Measurements from ENCODE around the gene UBE2I.
A peak's percentile ranks its signal among the peaks of the same experiment; 100 is the strongest.

UBE2I gene

DNA sequence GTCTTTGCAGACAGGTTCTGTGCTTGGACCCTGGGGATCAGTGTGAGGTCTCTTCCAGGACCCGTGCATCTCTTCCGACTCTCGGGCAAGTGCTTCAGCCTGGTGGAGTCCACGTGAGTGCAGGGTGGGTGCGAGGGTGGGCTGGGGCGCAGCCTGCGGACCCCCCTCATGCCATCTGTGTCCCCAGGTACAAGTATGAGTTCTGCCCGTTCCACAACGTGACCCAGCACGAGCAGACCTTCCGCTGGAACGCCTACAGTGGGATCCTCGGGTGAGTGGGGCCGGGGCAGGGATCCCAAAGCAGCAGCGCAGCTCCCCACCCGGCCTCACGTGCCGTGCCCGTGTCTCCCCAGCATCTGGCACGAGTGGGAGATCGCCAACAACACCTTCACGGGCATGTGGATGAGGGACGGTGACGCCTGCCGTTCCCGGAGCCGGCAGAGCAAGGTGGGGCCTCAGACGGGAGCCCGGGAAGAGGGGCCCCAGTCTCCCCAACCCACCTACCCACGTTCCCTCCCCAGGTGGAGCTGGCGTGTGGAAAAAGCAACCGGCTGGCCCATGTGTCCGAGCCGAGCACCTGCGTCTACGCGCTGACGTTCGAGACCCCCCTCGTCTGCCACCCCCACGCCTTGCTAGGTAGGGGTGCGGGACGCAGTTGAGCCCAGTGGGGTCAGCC is 52.4 kb downstream of the UBE2I start:
- no peak overlapping the region for H3K4me3 ChIP-seq (ENCODE audit: low read depth, low read length)
- TF ChIP-seq, protein P1, sequence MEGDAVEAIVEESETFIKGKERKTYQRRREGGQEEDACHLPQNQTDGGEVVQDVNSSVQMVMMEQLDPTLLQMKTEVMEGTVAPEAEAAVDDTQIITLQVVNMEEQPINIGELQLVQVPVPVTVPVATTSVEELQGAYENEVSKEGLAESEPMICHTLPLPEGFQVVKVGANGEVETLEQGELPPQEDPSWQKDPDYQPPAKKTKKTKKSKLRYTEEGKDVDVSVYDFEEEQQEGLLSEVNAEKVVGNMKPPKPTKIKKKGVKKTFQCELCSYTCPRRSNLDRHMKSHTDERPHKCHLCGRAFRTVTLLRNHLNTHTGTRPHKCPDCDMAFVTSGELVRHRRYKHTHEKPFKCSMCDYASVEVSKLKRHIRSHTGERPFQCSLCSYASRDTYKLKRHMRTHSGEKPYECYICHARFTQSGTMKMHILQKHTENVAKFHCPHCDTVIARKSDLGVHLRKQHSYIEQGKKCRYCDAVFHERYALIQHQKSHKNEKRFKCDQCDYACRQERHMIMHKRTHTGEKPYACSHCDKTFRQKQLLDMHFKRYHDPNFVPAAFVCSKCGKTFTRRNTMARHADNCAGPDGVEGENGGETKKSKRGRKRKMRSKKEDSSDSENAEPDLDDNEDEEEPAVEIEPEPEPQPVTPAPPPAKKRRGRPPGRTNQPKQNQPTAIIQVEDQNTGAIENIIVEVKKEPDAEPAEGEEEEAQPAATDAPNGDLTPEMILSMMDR (IDR thresholded peaks at IDR 0.05; ENCODE audit: low read depth, low read length) = no peak
- DNase-seq (ENCODE audit: low read depth, low spot score) = no peak
- in situ Hi-C loops (cut with HindIII; ENCODE audit: low sequenced_read_pairs) = no loop called here

DNA sequence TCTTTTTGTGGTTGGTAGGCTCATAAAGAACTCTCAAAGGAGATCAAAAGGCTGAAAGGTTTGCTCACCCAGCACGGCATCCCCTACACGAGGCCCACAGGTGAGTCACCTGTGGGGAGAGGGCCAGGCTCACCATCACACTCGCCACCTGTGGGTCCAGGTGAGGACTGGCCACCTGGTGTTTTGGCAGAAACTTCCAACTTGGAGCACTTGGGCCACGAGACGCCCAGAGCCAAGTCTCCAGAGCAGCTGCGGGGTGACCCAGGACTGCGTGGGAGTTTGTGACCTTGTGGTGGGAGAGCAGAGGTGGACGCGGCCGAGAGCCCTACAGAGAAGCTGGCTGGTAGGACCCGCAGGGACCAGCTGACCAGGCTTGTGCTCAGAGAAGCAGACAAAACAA is 53.4 kb downstream of the UBE2I start:
- in situ Hi-C loops (cut with HindIII; ENCODE audit: low sequenced_read_pairs) = no loop called here
- no peak for DNase-seq (ENCODE audit: low read depth, low spot score)
- no peak overlapping the region for H3K4me3 ChIP-seq (ENCODE audit: low read depth, low read length)
- TF ChIP-seq, protein P1 (IDR thresholded peaks at IDR 0.05; ENCODE audit: low read depth, low read length) = no peak

DNA sequence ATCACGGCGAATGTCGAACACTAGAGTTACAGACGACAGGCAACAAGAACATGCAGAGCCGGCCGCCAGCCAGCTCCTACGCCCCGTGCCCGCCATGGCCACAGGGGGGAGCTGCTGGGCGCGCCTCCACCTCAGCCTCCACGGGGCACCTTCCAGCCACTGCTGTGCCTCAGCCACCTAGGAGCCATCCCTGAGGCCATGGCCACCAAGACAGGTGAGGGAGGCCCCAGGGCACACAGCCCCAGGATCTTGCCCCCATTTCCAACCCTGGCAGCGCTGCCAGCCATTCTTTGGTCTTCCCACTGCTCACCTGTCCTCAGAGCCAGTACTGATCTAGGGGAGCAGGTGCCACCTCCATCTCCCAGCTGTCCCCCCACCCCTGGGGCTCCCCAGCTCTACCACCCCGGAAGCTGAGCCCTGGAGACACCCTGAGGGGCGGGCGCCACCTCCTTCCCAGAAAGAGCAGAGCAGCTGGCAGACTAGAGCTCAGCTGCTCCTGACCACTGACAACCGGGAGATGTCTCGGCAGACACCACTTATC is 54.1 kb downstream of the UBE2I start:
- peak; percentile 15 for DNase-seq (ENCODE audit: low read depth, low spot score)
- TF ChIP-seq, protein P1 (IDR thresholded peaks at IDR 0.05; ENCODE audit: low read depth, low read length) = peak; percentile 89
- in situ Hi-C loops (cut with HindIII; ENCODE audit: low sequenced_read_pairs) = no loop called here
- no peak overlapping the region for H3K4me3 ChIP-seq (ENCODE audit: low read depth, low read length)

DNA sequence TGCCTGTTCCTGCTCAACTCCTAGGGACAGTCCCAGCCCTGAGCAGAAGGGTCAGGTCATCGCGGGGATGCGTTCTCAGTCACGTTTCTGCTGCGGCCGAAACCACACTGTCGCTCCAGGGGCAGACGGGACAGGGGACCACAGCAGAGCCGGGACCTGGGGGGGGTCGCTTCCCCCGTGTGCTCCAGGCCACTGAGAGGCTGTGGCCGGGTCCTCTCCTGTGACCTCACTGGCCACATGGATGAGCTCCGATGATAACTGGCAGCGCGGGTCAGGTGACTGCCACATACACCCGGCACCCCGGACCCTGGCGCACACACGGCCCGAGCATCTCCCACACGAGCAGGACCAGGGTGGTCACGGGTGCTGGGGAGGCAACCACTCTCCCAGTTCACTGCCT is 55.1 kb downstream of the UBE2I start:
- in situ Hi-C loops (cut with HindIII; ENCODE audit: low sequenced_read_pairs) = no loop called here
- no peak for DNase-seq (ENCODE audit: low read depth, low spot score)
- TF ChIP-seq, protein P1 (IDR thresholded peaks at IDR 0.05; ENCODE audit: low read depth, low read length) = no peak
- no peak overlapping the region for H3K4me3 ChIP-seq (ENCODE audit: low read depth, low read length)

DNA sequence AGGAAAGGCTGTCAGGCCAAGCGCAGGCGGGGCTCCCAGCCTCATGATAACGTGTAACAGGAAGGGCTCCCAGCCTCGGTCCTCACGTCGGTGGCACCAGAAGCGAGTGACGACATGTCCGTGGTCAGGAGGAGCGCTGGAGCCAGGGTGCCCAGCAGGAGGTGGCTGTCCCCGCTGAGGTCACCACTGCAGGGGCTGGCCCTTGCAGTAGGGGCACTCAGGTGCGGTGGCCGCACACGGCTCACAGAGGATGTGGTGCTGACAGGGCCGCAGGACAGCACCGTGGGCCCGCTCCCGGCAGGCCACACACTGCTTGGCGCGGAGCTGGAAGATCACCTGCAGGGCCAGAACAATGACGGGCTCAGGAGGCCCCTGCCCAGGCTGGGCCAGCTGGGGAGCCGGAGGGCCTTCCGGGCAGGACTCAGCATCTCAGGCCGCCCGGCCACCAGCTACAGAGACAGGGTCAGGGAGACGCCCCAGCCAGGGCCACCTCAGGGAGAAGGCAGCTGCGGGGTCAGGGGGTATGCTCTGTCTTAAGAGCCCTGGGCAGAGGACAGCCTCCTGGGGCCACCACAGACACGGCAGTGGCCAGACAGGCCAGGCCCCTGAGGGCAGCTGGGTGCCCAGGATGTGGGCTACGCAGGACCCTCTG is 56.8 kb downstream of the UBE2I start:
- in situ Hi-C loops (cut with HindIII; ENCODE audit: low sequenced_read_pairs) = no loop called here
- TF ChIP-seq, protein P1 (IDR thresholded peaks at IDR 0.05; ENCODE audit: low read depth, low read length) = no peak
- no peak overlapping the region for H3K4me3 ChIP-seq (ENCODE audit: low read depth, low read length)
- DNase-seq (ENCODE audit: low read depth, low spot score) = no peak

DNA sequence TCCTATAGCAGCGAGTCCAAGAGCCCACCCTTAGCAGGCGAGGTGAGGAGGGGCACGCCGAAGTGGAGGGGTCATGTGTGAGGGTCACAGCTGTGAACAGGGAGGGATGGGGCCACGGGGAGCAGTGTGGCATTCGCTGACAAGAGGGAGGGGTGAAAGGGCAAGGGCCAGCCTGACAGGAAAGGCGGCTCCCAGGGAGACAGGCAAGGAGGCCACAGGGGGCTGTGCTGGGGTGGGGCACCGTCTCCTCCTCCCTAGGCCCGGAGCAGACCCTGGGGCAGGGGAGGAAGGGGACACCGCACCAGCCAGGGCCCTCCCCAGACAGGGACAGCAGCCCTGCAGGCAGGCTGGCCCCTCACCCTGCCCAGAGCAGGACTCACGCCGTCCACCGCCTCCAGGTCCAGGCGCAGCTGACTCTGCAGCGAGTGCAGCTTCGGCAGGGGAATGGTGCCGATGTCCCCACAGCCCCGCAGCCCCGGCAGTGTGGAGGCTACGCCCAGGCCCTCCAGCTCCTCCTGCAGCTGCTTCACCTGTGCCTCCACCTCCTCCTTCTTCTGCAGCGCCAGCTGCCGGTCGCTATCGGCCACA is 57.4 kb downstream of the UBE2I start:
- in situ Hi-C loops (cut with HindIII; ENCODE audit: low sequenced_read_pairs) = no loop called here
- no peak for DNase-seq (ENCODE audit: low read depth, low spot score)
- H3K4me3 ChIP-seq (ENCODE audit: low read depth, low read length) = no peak overlapping the region
- TF ChIP-seq, protein P1 (IDR thresholded peaks at IDR 0.05; ENCODE audit: low read depth, low read length) = no peak
